Bronchial epithelial cell (primary cell): Measurements from ENCODE around the gene GPR137. TPM values are rescaled to one million over a fixed set of nuclear protein-coding genes. Genes with fewer than 3 reads are reported as not detected.
A peak's percentile ranks its signal among the peaks of the same experiment; 100 is the strongest.

Experiments used
- DNase-seq: peaks from one replicate; pipeline ENCODE4 v3.0.0-alpha.2; 2010; ENCODE audit warnings: low read depth
- FAIRE-seq: peaks from 2 replicates; lab custom pipeline; 2011; peaks lifted over from hg19 to GRCh38; lab: Jason Lieb, UNC
- H3K27me3 ChIP-seq: 2 replicates; pipeline ENCODE4 v1.5.1; 2011; ENCODE audit warnings: low read length; ENCODE audit not compliant: control insufficient read depth, insufficient read depth
- H3K36me3 ChIP-seq: 2 replicates; pipeline ENCODE4 v1.5.1; 2011; ENCODE audit warnings: low read length; ENCODE audit not compliant: control insufficient read depth, insufficient read depth
- H3K4me3 ChIP-seq: 2 replicates; pipeline ENCODE4 v1.5.1; 2011; ENCODE audit warnings: mild to moderate bottlenecking, low read depth, low read length, control low read depth
- total RNA-seq: library from RNA; depleted of rRNA; stranded (reverse); fragments of >200 nt; gene quantifications from 2 replicates; pipeline ENCODE4 v1.2.1, GENCODE V29; 2014
- TF ChIP-seq, protein P1 (sequence below): IDR thresholded peaks from 2 replicates; pipeline ENCODE4 v1.5.1; 2011; ENCODE audit warnings: mild to moderate bottlenecking, moderate library complexity, low read length, control low read depth, inconsistent platforms; ENCODE audit not compliant: insufficient read depth, severe bottlenecking

GPR137 gene
- total RNA-seq, 1 donor from 2014 or later: 2.9 TPM

DNA sequence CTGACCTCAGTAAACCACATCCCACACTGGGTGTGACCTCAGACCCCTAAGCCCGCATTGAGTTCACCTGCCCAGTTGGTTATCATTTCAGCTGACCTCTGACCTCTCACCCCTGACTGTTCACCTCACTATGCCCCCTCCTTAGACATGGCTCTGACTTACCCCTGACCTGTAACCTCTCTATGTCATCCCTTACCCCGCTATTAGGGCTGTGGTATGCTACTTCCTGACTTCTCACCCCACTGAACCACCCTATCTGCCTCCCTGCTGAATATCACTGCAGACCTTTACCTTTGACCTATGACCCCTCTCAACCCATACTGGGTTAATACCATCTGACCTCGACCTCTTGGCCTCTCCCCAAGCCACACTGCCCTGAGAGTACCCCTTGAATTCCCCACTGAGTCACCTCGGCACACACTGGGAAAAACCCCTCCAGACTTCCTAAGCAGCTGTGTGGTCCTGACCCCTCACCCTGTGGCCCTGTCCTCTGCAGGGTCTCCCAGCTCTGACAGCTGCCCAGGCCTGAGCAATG is 26.0 kb upstream of the GPR137 start:
- Histone ChIP-seq H3K27me3 (no peaks in the 10 kb centered on the region), H3K4me3 (no peak overlapping the region), H3K36me3 (peaks cover 68% of the 10 kb centered on the region)
- no peak for DNase-seq
- FAIRE-seq: no peak
- TF ChIP-seq, protein P1, sequence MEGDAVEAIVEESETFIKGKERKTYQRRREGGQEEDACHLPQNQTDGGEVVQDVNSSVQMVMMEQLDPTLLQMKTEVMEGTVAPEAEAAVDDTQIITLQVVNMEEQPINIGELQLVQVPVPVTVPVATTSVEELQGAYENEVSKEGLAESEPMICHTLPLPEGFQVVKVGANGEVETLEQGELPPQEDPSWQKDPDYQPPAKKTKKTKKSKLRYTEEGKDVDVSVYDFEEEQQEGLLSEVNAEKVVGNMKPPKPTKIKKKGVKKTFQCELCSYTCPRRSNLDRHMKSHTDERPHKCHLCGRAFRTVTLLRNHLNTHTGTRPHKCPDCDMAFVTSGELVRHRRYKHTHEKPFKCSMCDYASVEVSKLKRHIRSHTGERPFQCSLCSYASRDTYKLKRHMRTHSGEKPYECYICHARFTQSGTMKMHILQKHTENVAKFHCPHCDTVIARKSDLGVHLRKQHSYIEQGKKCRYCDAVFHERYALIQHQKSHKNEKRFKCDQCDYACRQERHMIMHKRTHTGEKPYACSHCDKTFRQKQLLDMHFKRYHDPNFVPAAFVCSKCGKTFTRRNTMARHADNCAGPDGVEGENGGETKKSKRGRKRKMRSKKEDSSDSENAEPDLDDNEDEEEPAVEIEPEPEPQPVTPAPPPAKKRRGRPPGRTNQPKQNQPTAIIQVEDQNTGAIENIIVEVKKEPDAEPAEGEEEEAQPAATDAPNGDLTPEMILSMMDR: no peak

DNA sequence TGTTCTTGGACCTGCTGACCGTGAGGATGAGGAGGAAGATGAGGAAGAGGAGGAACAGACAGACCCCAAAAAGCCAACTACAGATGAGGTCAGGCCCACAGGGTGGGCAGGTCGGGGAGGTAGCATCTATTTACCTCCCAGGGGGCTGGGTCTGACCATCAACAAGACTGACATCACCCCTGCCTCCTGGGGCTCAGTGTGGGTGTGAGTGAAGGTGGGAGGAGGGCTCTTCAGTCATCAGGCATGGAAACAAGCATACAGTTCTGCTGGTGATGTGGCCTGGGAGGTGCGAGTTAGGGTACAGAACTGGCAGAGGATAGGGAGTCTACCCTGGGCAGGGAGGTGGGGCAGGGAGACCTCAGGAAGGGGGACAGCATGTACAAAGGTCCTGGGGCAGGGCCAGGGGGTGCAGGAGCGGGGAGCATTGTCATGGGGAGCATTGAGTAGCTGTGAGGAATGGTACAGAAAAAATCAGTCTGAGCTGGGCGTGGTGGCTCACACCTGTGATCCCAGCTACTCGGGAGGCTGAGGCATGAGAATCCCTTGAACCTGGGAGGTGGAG is 25.4 kb upstream of the GPR137 start:
- H3K27me3 ChIP-seq: no peaks in the 10 kb centered on the region
- TF ChIP-seq, protein P1: no peak
- no peak overlapping the region for H3K4me3 ChIP-seq
- FAIRE-seq: no peak
- H3K36me3 ChIP-seq: peaks cover 65% of the 10 kb centered on the region
- no peak for DNase-seq

DNA sequence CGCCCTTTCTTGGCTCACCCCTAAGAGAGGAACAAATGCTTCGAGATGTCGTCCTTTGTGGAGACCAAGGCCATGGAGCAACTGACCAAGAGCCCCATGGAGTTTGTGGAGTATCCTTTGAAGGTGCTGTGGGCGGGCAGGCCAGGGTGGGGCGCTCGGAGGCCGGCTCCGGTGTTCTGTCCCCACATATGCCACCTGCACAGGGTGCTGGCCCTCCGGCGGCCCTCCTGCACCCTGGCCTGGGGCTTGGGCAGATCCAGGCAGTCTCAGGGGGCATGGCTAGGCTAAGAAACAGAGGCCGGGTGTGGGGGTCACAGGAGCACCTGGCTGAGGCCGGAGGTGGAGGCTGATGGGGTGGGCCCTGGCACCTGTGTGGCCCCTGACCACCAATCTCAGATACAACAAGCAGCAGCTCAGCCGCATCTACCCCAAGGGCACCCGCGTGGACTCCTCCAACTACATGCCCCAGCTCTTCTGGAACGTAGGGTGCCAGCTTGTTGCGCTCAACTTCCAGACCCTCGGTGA is 24.0 kb upstream of the GPR137 start:
- TF ChIP-seq, protein P1: no peak
- H3K27me3 ChIP-seq: no peaks in the 10 kb centered on the region
- FAIRE-seq (no peak), DNase-seq (no peak)
- H3K4me3 ChIP-seq: no peak overlapping the region
- peaks cover 62% of the 10 kb centered on the region for H3K36me3 ChIP-seq

DNA sequence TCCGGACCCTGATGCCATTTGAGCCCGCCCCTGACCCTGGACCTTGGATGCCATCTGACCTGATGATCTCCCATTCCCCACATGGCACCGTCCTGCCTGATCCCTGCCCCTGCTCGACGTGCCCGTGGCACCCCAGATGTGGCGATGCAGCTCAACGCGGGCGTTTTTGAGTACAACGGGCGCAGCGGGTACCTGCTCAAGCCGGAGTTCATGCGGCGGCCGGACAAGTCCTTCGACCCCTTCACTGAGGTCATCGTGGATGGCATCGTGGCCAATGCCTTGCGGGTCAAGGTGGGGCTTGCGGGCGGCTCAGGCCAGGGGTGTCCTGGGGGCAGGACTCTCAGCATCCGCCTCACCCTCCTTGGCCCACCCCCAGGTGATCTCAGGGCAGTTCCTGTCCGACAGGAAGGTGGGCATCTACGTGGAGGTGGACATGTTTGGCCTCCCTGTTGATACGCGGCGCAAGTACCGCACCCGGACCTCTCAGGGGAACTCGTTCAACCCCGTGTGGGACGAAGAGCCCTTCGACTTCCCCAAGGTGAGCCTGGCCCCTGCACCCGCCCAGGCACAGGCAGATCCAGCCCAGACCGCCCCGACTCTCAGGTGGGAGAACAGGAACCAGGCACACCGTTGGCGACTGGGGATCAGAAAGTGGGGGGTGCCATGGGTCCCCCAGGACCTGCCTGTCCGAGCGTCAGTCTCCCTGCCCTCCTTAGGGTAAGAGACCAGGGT is 23.2 kb upstream of the GPR137 start:
- TF ChIP-seq, protein P1: no peak
- DNase-seq: no peak
- no peak overlapping the region for H3K4me3 ChIP-seq
- no peak for FAIRE-seq
- H3K36me3 ChIP-seq: peaks cover 61% of the 10 kb centered on the region
- H3K27me3 ChIP-seq: no peaks in the 10 kb centered on the region

DNA sequence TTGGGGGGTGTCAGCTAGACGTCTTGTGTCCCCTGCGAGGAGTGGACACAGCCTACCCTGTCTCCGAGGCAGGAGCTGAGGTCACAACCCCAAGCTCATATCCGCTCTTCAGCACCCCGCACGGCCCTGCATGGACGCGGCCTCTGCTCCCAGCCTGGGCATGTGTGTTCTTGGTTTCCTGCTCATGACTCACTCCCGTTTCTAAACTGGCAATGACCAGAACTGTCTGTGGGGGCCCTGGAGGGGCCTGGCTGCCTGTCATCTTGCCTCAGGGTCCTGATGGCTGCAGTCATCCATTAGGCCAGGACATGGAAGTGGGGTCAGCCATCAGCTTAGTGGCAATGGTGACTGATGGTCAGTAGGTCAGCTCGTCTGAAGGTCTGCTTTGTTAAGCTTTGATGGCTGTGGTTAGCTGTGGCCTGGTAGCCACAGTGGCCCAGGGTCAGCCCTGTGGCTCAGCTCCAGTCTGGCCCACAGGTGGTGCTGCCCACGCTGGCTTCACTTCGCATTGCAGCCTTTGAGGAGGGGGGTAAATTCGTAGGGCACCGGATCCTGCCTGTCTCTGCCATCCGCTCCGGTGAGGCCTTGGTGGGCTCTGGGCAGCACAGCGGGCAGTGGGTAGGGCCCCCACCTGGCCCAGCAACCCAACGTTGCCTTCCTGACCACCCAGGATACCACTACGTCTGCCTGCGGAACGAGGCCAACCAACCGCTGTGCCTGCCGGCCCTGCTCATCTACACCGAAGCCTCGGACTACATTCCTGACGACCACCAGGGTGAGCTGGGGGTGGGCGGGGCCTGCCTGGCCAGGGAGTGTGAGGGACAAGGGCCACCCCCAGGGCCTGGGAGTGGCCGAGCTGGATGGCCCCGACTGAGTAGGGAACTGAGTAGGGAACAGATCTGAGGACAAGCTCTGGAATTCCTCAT is 22.4 kb upstream of the GPR137 start:
- Histone ChIP-seq H3K36me3 (peaks cover 59% of the 10 kb centered on the region), H3K27me3 (no peaks in the 10 kb centered on the region), H3K4me3 (no peak overlapping the region)
- TF ChIP-seq, protein P1: no peak
- FAIRE-seq (no peak), DNase-seq (peak; percentile 62)
